Mesothelial cell of epicardium (in vitro differentiated cells): ENCODE results near the gene ERC2. TPM values are rescaled to one million over a fixed set of nuclear protein-coding genes. Genes with fewer than 3 reads are reported as not detected.

Experiments used
- DNase-seq, 2 experiments: peaks; one replicate each; pipeline ENCODE4 v3.0.0; 2021; ENCODE audit warnings: low spot score in 2 of 2; ENCODE audit not compliant: unreplicated experiment in 2 of 2
- H3K27ac Mint-ChIP-seq: 2 replicates; pipeline ENCODE4 v1.8.0; 2021; ENCODE audit warnings: mixed read lengths
- H3K27me3 Mint-ChIP-seq: 2 replicates; pipeline ENCODE4 v1.8.0; 2021; ENCODE audit warnings: low read depth, mixed read lengths
- H3K36me3 Mint-ChIP-seq: 2 replicates; pipeline ENCODE4 v1.8.0; 2021; ENCODE audit warnings: mixed read lengths
- H3K4me1 Mint-ChIP-seq: 2 replicates; pipeline ENCODE4 v1.8.0; 2021; ENCODE audit warnings: mixed read lengths
- H3K4me3 Mint-ChIP-seq: 2 replicates; pipeline ENCODE4 v1.8.0; 2021; ENCODE audit warnings: mild to moderate bottlenecking, moderate library complexity, mixed read lengths
- H3K9me3 Mint-ChIP-seq: 2 replicates; pipeline ENCODE4 v1.8.0; 2021; ENCODE audit warnings: mixed read lengths
- total RNA-seq: library from RNA; stranded (reverse); gene quantifications from 3 replicates; pipeline ENCODE4 v1.2.1, GENCODE V29; 2021
- TF ChIP-seq, protein P1 (sequence below): fragments of 200-600 bp; sonication (generic); IDR thresholded peaks from one replicate; pipeline ENCODE4 v1.5.0; 2021; ENCODE audit warnings: antibody characterized with exemption; ENCODE audit not compliant: unreplicated experiment

Gene ERC2
- total RNA-seq, 1 donor from 2014 or later: 15.6 TPM

DNA sequence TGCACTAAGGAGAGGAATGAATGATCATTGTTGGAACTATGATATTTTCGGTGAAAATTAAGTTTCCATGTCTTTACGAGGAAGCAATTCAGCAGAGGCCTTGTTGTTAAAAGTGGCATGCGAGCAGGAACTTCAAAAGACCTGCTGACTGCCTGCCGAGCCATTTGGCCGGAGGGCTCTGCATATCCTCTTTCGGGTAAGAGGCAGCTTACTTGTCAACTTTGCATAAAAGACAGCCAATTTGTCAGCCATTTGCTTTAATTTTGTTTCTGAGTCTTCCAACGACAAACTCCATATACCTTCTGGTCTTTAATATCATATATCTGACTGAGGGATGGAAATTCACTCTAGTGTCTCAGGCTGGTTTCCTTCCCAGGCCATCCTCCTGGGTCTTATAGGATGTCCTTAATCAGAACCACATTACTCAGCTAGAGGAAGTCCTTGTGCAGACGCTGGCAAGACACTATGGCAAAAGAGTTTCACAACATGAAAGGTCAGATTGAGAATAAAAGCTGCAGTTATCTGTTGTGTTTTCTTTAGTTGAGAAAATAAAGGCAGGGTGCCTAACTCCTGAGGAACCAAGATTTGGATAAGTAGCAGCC is 852.5 kb downstream of the ERC2 start:
- no peak for DNase-seq

DNA sequence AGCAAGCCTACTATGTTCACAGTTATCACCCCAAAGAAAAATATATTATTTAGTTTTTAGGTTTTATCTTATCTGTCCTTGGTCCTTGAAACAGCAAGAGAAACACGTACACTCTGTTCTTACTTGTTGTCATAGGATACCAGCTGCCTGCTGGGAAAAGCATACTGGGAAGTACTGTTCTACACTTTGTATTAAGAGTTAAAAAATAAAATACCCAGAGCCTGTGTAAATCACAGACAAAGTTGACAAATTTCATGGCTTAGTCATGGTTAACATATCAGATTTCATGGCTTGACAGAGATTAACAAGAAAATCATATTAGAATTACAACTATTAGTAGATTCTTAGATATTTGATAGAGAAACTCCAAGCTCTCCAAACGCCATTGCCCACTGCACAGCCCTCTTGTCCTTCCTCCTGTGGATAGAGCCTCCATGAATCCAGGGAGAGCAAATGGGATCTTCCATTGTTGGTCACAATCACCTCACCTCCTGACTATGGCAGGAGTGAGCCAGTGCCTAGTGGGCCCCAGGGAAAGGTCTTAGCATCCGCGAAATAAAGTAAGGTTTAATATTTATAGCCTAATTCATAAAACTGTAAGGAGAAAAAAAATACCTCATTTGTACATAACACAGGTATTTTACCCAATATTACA is 853.1 kb downstream of the ERC2 start:
- H3K27ac Mint-ChIP-seq: no peak overlapping the region
- peaks cover 39% of the 10 kb centered on the region for H3K4me1 Mint-ChIP-seq
- no peak overlapping the region for H3K4me3 Mint-ChIP-seq
- DNase-seq: no peak
- H3K36me3 Mint-ChIP-seq: no peaks in the 10 kb centered on the region
- peaks cover 26% of the 10 kb centered on the region for H3K27me3 Mint-ChIP-seq
- no peaks in the 10 kb centered on the region for H3K9me3 Mint-ChIP-seq
- TF ChIP-seq, protein P1, sequence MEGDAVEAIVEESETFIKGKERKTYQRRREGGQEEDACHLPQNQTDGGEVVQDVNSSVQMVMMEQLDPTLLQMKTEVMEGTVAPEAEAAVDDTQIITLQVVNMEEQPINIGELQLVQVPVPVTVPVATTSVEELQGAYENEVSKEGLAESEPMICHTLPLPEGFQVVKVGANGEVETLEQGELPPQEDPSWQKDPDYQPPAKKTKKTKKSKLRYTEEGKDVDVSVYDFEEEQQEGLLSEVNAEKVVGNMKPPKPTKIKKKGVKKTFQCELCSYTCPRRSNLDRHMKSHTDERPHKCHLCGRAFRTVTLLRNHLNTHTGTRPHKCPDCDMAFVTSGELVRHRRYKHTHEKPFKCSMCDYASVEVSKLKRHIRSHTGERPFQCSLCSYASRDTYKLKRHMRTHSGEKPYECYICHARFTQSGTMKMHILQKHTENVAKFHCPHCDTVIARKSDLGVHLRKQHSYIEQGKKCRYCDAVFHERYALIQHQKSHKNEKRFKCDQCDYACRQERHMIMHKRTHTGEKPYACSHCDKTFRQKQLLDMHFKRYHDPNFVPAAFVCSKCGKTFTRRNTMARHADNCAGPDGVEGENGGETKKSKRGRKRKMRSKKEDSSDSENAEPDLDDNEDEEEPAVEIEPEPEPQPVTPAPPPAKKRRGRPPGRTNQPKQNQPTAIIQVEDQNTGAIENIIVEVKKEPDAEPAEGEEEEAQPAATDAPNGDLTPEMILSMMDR: no peak

More for the DNA sequence above, 852.5 kb downstream of the ERC2 start:
- Mint-ChIP-seq H3K27ac (no peak overlapping the region), H3K4me1 (peaks cover 42% of the 10 kb centered on the region), H3K4me3 (no peak overlapping the region), H3K36me3 (no peaks in the 10 kb centered on the region), H3K27me3 (peaks cover 22% of the 10 kb centered on the region), H3K9me3 (no peaks in the 10 kb centered on the region)
- TF ChIP-seq, protein P1: no peak

DNA sequence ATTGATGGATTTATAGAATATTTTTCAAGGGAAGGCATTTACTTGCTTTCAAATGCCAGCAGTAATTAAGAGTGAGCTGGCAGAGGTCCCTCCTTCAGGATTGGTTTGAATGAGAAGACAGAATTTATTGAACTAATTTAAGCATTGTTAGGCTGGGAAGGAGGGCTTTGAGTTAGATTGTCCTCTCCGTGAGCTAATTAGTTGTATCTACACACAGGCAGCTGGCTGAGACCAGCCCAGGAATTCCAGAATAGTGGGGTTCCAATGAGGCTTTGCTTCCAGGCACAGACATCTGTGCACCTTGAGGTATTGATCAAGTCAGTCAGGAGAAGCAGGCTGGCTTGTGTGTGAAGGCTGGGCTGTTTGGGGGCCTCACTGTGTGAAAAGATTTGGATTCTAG is 857.1 kb downstream of the ERC2 start:
- Mint-ChIP-seq H3K27me3 (peaks cover 50% of the 10 kb centered on the region), H3K9me3 (no peaks in the 10 kb centered on the region), H3K4me3 (no peak overlapping the region), H3K27ac (no peak overlapping the region), H3K4me1 (peaks cover 20% of the 10 kb centered on the region), H3K36me3 (no peaks in the 10 kb centered on the region)
- no peak for DNase-seq
- TF ChIP-seq, protein P1: no peak

DNA sequence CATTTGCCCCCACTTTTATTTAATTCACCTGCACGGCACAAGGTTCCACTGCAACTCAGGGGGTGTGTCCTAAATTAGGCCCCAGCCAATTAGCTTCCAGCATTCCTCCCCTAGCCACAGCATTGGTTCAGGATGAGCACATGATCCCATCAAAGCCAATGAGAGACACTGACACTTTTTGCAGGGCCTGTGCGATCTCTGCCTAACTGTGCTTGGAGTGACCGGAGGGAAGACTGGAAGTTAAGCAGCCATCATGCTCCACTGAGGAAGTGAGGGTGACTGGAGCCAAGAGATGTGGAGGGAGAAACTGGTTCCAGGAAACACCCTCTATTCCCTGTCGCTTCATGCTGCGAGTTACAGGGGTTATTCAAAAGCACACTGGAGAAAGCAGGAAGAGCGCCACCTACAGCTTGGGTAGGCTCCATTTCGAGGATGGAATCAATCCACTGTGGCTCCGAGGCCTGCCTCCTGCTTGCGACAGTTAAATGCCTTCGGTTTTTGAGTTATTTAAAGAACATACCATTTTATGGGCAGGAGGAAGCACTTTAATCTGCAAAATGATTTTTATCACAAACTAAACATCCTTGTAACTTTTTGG is 858.9 kb downstream of the ERC2 start:
- Mint-ChIP-seq H3K36me3 (no peaks in the 10 kb centered on the region), H3K27ac (no peak overlapping the region), H3K4me3 (no peak overlapping the region), H3K27me3 (peaks cover 54% of the 10 kb centered on the region), H3K9me3 (no peaks in the 10 kb centered on the region), H3K4me1 (peaks cover 9% of the 10 kb centered on the region)
- TF ChIP-seq, protein P1: no peak
- no peak for DNase-seq

DNA sequence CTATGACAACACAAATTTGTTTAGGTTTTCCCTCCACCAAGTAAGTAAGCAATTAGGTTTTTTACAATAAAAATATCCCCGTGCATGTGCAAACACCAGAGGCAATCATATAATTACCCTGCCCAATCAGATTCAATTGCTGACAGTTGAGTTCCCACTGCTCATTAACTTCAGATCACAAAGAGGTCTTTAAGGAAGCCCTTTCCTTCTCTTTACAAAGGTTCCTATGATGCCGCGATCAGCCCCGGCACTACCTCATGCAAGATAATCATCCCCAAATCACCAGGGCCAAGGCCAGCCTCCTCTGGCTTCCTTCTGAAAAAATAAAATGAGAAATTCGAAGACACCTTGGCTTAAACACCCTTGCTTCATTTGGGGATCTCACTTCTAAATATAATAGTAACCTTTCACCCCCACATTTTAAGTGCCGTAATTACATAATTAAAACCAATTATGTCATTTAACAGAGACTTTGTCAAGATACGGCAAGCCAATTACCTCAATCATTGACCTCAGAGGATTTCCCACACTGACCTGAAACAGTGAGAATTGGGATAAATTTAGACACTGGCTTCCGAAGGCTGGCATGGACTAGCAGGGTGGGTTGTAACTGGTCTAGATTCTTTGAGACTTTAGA is 859.8 kb downstream of the ERC2 start:
- H3K36me3 Mint-ChIP-seq: no peaks in the 10 kb centered on the region
- H3K4me3 Mint-ChIP-seq: no peak overlapping the region
- H3K9me3 Mint-ChIP-seq: no peaks in the 10 kb centered on the region
- DNase-seq: no peak
- peaks cover 16% of the 10 kb centered on the region for H3K4me1 Mint-ChIP-seq
- H3K27ac Mint-ChIP-seq: no peak overlapping the region
- peaks cover 53% of the 10 kb centered on the region for H3K27me3 Mint-ChIP-seq
- TF ChIP-seq, protein P1: no peak
